ENCODE measurements around the gene RNASEH2B.

The RNASEH2B gene

DNA sequence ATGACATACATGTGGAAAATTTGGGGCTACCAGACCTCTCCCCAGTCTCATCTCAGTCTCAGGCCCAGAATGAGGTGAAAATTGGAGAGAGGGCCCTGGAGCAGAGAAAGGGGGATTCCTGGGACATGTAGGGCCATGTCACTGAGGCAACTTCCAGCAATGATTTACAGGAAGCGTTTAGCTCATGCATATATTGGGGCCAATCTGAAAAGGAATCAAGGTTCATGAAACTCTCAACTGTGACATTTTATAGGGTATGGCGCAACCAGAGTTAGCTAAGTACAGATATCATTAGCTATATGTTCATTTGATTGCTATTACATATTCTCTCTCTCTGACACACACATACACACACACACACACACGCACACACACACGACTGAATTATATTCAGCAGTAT is 86.3 kb downstream of the RNASEH2B start:
- H3F3A ChIP-seq (ENCODE audit: insufficient read depth, low read length): no peaks in the 10 kb centered on the region
- TF ChIP-seq EZH2phosphoT487 (IDR thresholded peaks at IDR 0.05; ENCODE audit: low read length) (no peak), EZH2 (optimal IDR thresholded peaks at IDR 0.05; ENCODE audit: low read depth, low read length) (no peak)
- TF ChIP-seq, protein P1, sequence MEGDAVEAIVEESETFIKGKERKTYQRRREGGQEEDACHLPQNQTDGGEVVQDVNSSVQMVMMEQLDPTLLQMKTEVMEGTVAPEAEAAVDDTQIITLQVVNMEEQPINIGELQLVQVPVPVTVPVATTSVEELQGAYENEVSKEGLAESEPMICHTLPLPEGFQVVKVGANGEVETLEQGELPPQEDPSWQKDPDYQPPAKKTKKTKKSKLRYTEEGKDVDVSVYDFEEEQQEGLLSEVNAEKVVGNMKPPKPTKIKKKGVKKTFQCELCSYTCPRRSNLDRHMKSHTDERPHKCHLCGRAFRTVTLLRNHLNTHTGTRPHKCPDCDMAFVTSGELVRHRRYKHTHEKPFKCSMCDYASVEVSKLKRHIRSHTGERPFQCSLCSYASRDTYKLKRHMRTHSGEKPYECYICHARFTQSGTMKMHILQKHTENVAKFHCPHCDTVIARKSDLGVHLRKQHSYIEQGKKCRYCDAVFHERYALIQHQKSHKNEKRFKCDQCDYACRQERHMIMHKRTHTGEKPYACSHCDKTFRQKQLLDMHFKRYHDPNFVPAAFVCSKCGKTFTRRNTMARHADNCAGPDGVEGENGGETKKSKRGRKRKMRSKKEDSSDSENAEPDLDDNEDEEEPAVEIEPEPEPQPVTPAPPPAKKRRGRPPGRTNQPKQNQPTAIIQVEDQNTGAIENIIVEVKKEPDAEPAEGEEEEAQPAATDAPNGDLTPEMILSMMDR (IDR thresholded peaks at IDR 0.05; ENCODE audit: low read length): no peak
- no peaks in the 10 kb centered on the region for H4K20me1 ChIP-seq (ENCODE audit: insufficient read depth, low read length)
- H3K9me2 ChIP-seq (replicated peaks; ENCODE audit: insufficient read depth, low read length): no peaks in the 10 kb centered on the region
- DNase-seq: no peak
- H3K4me2 ChIP-seq (ENCODE audit: low read depth, low read length): no peak overlapping the region
- no peaks in the 10 kb centered on the region for H3K9me3 ChIP-seq (replicated peaks; ENCODE audit: insufficient read depth, low read length)
- H3K79me2 ChIP-seq (ENCODE audit: low read length): no peaks in the 10 kb centered on the region
- no peaks in the 10 kb centered on the region for H3K36me3 ChIP-seq (replicated peaks; ENCODE audit: insufficient read depth, low read length)
- H3K4me1 ChIP-seq (ENCODE audit: low read length): peaks cover 16% of the 10 kb centered on the region
- H3K9ac ChIP-seq (ENCODE audit: low read length): no peak overlapping the region
- no peak overlapping the region for H3K4me3 ChIP-seq (ENCODE audit: low read length)
- H3K27me3 ChIP-seq (replicated peaks; ENCODE audit: insufficient read depth, low read length): no peaks in the 10 kb centered on the region
- H2AFZ ChIP-seq (ENCODE audit: low read length): no peak overlapping the region
- no peak overlapping the region for H3K27ac ChIP-seq (ENCODE audit: low read length)

GRCh38 chr13:50998326-50998725 is 88.7 kb downstream of the RNASEH2B start:
- Histone ChIP-seq H2AFZ (ENCODE audit: low read length) (no peak overlapping the region), H3K4me2 (ENCODE audit: low read depth, low read length) (no peak overlapping the region), H3K9ac (ENCODE audit: low read length) (no peak overlapping the region), H3K4me3 (ENCODE audit: low read length) (no peak overlapping the region), H3K79me2 (ENCODE audit: low read length) (no peaks in the 10 kb centered on the region), H3K27me3 (replicated peaks; ENCODE audit: insufficient read depth, low read length) (no peaks in the 10 kb centered on the region), H3K4me1 (ENCODE audit: low read length) (no peaks in the 10 kb centered on the region), H3F3A (ENCODE audit: insufficient read depth, low read length) (no peaks in the 10 kb centered on the region), H3K9me2 (replicated peaks; ENCODE audit: insufficient read depth, low read length) (no peaks in the 10 kb centered on the region), H4K20me1 (ENCODE audit: insufficient read depth, low read length) (no peaks in the 10 kb centered on the region), H3K9me3 (replicated peaks; ENCODE audit: insufficient read depth, low read length) (no peaks in the 10 kb centered on the region), H3K36me3 (replicated peaks; ENCODE audit: insufficient read depth, low read length) (no peaks in the 10 kb centered on the region), H3K27ac (ENCODE audit: low read length) (no peak overlapping the region)
- no peak for TF ChIP-seq EZH2 (optimal IDR thresholded peaks at IDR 0.05; ENCODE audit: low read depth, low read length)
- no peak for DNase-seq

DNA sequence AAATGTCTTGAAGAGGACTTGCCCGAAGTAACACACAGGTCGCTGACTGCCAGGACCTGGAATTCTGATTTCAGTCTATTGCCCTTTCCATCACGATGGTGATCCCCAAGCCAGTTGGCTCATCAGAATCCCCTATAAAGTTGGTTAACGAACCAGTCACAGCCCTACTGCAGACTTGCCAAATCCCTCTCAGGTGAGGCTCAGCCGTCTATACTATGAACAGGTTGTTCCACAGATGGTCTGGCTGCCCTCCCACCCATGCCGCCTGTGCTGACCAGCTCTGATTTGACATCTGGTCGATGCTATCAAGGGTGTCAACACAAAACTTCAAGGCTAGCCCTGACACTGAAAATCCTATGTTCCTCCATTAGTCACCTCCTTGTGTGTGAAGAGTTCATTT is 90.0 kb downstream of the RNASEH2B start:
- Histone ChIP-seq H3K4me3 (ENCODE audit: low read length) (no peak overlapping the region), H3K9me3 (replicated peaks; ENCODE audit: insufficient read depth, low read length) (no peaks in the 10 kb centered on the region), H4K20me1 (ENCODE audit: insufficient read depth, low read length) (no peaks in the 10 kb centered on the region), H3K4me1 (ENCODE audit: low read length) (no peaks in the 10 kb centered on the region), H3F3A (ENCODE audit: insufficient read depth, low read length) (no peaks in the 10 kb centered on the region), H3K27ac (ENCODE audit: low read length) (no peak overlapping the region), H2AFZ (ENCODE audit: low read length) (no peak overlapping the region), H3K79me2 (ENCODE audit: low read length) (no peaks in the 10 kb centered on the region), H3K4me2 (ENCODE audit: low read depth, low read length) (no peak overlapping the region), H3K36me3 (replicated peaks; ENCODE audit: insufficient read depth, low read length) (no peaks in the 10 kb centered on the region), H3K9me2 (replicated peaks; ENCODE audit: insufficient read depth, low read length) (no peaks in the 10 kb centered on the region), H3K9ac (ENCODE audit: low read length) (no peak overlapping the region), H3K27me3 (replicated peaks; ENCODE audit: insufficient read depth, low read length) (no peaks in the 10 kb centered on the region)
- no peak for DNase-seq
- TF ChIP-seq, protein P1 (IDR thresholded peaks at IDR 0.05; ENCODE audit: low read length): no peak
- TF ChIP-seq EZH2phosphoT487 (IDR thresholded peaks at IDR 0.05; ENCODE audit: low read length): no peak
- no peak for TF ChIP-seq EZH2 (optimal IDR thresholded peaks at IDR 0.05; ENCODE audit: low read depth, low read length)

- Histone ChIP-seq H3K4me1 (ENCODE audit: low read length) (no peaks in the 10 kb centered on the region), H3K27ac (ENCODE audit: low read length) (no peak overlapping the region), H3K9me3 (replicated peaks; ENCODE audit: insufficient read depth, low read length) (no peaks in the 10 kb centered on the region), H3K36me3 (replicated peaks; ENCODE audit: insufficient read depth, low read length) (no peaks in the 10 kb centered on the region), H3K9ac (ENCODE audit: low read length) (no peak overlapping the region), H3K4me2 (ENCODE audit: low read depth, low read length) (no peak overlapping the region), H3F3A (ENCODE audit: insufficient read depth, low read length) (no peaks in the 10 kb centered on the region), H2AFZ (ENCODE audit: low read length) (no peak overlapping the region), H3K4me3 (ENCODE audit: low read length) (no peak overlapping the region), H3K27me3 (replicated peaks; ENCODE audit: insufficient read depth, low read length) (no peaks in the 10 kb centered on the region), H3K9me2 (replicated peaks; ENCODE audit: insufficient read depth, low read length) (no peaks in the 10 kb centered on the region), H4K20me1 (ENCODE audit: insufficient read depth, low read length) (no peaks in the 10 kb centered on the region), H3K79me2 (ENCODE audit: low read length) (no peaks in the 10 kb centered on the region)
- no peak for DNase-seq
- TF ChIP-seq EZH2phosphoT487 (IDR thresholded peaks at IDR 0.05; ENCODE audit: low read length) (no peak), EZH2 (optimal IDR thresholded peaks at IDR 0.05; ENCODE audit: low read depth, low read length) (no peak)
- TF ChIP-seq, protein P1 (IDR thresholded peaks at IDR 0.05; ENCODE audit: low read length): no peak
These were observed 90.5 kb downstream of the RNASEH2B start for GRCh38 chr13:51000061-51000460.

All from MM.1S (cell line).